SU-DHL-6 (cell line): Measurements from ENCODE around the gene SMIM31.

ENCODE experiments used
- H2AFZ ChIP-seq: fragments of 200-600 bp; sonication (generic); 2 replicates; pipeline ENCODE4 v1.6.1; 2014; ENCODE audit warnings: low read depth, mild to moderate bottlenecking, moderate library complexity, mixed read lengths, antibody characterized with exemption, low read length; ENCODE audit not compliant: severe bottlenecking
- H3F3A ChIP-seq: fragments of 200-600 bp; shearing (Covaris generic); 2 replicates; pipeline ENCODE4 v1.6.0; 2016; ENCODE audit warnings: antibody characterized with exemption, mild to moderate bottlenecking; ENCODE audit not compliant: insufficient read depth
- H3K27ac ChIP-seq: fragments of 200-600 bp; sonication (generic); 2 replicates; pipeline ENCODE4 v1.5.1; 2016; ENCODE audit warnings: low read depth, mild to moderate bottlenecking, low read length, moderate library complexity, mixed read lengths
- H3K27me3 ChIP-seq: fragments of 200-600 bp; sonication (generic), shearing (Covaris generic); 2 replicates; pipeline ENCODE4 v1.6.0; 2014; ENCODE audit warnings: mild to moderate bottlenecking, low read length
- H3K36me3 ChIP-seq: fragments of 200-600 bp; sonication (generic); 2 replicates; pipeline ENCODE4 v1.6.1; 2014; ENCODE audit warnings: mild to moderate bottlenecking, low read length, mixed read lengths
- H3K4me2 ChIP-seq: fragments of 300-600, 200-600 bp; shearing (Covaris generic), sonication (generic); 2 replicates; pipeline ENCODE4 v1.6.0; 2014; ENCODE audit warnings: low read length, low read depth, mild to moderate bottlenecking; ENCODE audit not compliant: poor library complexity, severe bottlenecking
- H3K4me3 ChIP-seq: fragments of 200-600 bp; sonication (generic); 2 replicates; pipeline ENCODE4 v1.5.1; 2014; ENCODE audit warnings: antibody characterized with exemption, low read length, mild to moderate bottlenecking, mixed read lengths; ENCODE audit not compliant: insufficient read depth, poor library complexity, severe bottlenecking
- H3K79me2 ChIP-seq: fragments of 200-600 bp; sonication (generic); 2 replicates; pipeline ENCODE4 v1.6.1; 2014; ENCODE audit warnings: mild to moderate bottlenecking, low read length, moderate library complexity; ENCODE audit not compliant: insufficient read depth
- H3K9ac ChIP-seq: fragments of 200-600 bp; sonication (generic); 2 replicates; pipeline ENCODE4 v1.7.0; 2014; ENCODE audit warnings: mild to moderate bottlenecking, low read length
- H3K9me2 ChIP-seq: fragments of 200-600 bp; sonication (generic); replicated peaks from 2 replicates; pipeline ENCODE4 v1.6.1; 2014; ENCODE audit warnings: low read length; ENCODE audit not compliant: insufficient read depth
- H3K9me3 ChIP-seq: fragments of 200-600 bp; sonication (generic); 2 replicates; pipeline ENCODE4 v1.6.1; 2014; ENCODE audit warnings: low read length, mixed read lengths; ENCODE audit not compliant: insufficient read depth
- H4K20me1 ChIP-seq: fragments of 200-600 bp; sonication (generic); 2 replicates; pipeline ENCODE4 v1.6.1; 2014; ENCODE audit warnings: low read depth, mild to moderate bottlenecking, antibody characterized with exemption, low read length, moderate library complexity, mixed read lengths
- EZH2phosphoT487 ChIP-seq: fragments of 200-600 bp; sonication (generic), shearing (Covaris generic); conservative IDR thresholded peaks from 2 replicates; pipeline ENCODE4 v1.6.1; 2018; ENCODE audit warnings: mild to moderate bottlenecking, antibody characterized with exemption, low read length, moderate library complexity, mixed read lengths
- TF ChIP-seq, protein P1 (sequence below): fragments of 200-600 bp; sonication (generic); IDR thresholded peaks from one replicate; pipeline ENCODE4 v1.5.1; 2017; ENCODE audit warnings: antibody characterized with exemption, mild to moderate bottlenecking, low read length, moderate library complexity; ENCODE audit not compliant: insufficient read depth, poor library complexity, severe bottlenecking

Gene SMIM31

DNA sequence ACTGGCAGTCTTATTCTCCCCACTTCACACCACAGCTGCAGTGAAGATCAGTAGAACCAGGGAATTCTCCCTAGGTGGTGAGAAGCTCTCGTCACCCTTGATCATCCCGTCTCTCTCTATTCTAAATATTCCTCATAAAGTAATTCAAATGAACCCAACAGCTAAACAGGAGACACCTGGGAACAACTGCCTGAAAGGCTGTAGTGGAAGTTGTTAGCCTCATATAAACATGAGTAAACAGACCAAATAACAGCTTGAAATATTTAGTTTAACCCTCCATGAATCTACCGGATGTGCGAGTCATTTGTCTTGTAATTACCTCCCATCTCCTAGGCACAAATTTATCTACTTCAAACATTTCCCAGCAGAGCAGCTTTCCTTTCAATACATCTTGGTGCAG, 92.6 kb downstream of the SMIM31 start:
- H3K4me3 ChIP-seq = no peak overlapping the region
- H3F3A ChIP-seq = no peaks in the 10 kb centered on the region
- H3K9me2 ChIP-seq = no peaks in the 10 kb centered on the region
- H3K4me2 ChIP-seq = no peak overlapping the region
- H3K79me2 ChIP-seq = no peaks in the 10 kb centered on the region
- H3K9ac ChIP-seq = no peak overlapping the region
- no peak for TF ChIP-seq EZH2phosphoT487
- TF ChIP-seq, protein P1, sequence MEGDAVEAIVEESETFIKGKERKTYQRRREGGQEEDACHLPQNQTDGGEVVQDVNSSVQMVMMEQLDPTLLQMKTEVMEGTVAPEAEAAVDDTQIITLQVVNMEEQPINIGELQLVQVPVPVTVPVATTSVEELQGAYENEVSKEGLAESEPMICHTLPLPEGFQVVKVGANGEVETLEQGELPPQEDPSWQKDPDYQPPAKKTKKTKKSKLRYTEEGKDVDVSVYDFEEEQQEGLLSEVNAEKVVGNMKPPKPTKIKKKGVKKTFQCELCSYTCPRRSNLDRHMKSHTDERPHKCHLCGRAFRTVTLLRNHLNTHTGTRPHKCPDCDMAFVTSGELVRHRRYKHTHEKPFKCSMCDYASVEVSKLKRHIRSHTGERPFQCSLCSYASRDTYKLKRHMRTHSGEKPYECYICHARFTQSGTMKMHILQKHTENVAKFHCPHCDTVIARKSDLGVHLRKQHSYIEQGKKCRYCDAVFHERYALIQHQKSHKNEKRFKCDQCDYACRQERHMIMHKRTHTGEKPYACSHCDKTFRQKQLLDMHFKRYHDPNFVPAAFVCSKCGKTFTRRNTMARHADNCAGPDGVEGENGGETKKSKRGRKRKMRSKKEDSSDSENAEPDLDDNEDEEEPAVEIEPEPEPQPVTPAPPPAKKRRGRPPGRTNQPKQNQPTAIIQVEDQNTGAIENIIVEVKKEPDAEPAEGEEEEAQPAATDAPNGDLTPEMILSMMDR = no peak
- H3K9me3 ChIP-seq = no peaks in the 10 kb centered on the region
- H3K27me3 ChIP-seq = no peaks in the 10 kb centered on the region
- H3K27ac ChIP-seq = no peak overlapping the region
- H2AFZ ChIP-seq = no peak overlapping the region
- no peaks in the 10 kb centered on the region for H3K36me3 ChIP-seq
- H4K20me1 ChIP-seq = no peaks in the 10 kb centered on the region

DNA sequence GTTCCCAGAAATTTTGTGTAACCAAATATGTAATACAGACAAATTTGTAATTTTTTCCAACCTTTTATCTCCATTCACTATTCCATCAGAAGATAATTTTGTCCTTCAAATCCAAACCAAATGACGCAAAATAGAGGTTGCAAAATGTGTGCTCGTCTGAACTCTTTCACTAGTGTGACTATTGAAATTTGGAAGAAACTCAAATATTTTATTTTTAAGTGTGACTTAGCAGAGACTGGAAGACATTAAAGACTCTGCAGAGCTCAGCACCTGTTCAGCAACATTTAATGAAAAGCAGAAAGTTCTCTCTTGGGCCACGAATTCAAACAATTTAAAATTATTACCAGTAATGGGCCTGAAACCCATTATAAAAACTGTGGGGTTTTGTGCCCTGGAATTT, 93.1 kb downstream of the SMIM31 start:
- TF ChIP-seq, protein P1 = no peak
- TF ChIP-seq EZH2phosphoT487 = no peak
- no peaks in the 10 kb centered on the region for H3K79me2 ChIP-seq
- no peak overlapping the region for H3K27ac ChIP-seq

DNA sequence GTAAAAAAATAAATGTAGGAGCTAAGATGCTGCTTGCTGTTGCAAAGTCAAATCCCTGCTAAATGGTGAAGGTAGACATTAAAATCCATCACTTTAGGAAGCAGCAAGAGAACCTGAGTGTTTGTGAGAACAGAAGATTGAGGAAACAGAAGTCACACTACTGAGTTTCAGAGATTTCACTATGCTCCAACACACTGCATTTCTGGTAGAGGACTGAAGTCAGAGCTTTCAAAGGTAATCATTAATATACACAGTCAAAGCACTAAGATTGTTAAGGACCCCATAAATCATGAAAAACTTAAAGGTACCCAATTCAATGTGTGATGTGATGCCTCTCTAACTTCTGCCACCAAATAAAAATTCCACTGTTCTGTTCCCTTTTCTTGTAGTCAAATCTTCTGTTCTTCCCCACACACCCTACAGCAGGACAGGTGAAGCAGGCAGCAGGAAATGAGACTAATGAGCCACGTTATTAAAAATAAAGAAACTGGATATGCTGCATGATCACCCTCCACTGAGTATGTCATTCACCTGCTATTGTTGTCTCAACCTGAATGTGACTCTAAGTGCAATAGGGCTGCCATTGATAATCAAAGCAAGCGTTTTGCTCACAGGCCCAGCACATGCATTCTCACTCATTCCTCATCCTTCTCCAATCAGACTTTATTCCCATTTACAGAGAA, 94.2 kb downstream of the SMIM31 start:
- H3K4me3 ChIP-seq = no peak overlapping the region
- no peaks in the 10 kb centered on the region for H3K9me3 ChIP-seq
- no peak overlapping the region for H3K4me2 ChIP-seq
- no peaks in the 10 kb centered on the region for H3K9me2 ChIP-seq
- H3K36me3 ChIP-seq = no peaks in the 10 kb centered on the region
- H4K20me1 ChIP-seq = no peaks in the 10 kb centered on the region
- no peak overlapping the region for H3K27ac ChIP-seq
- H3K9ac ChIP-seq = no peak overlapping the region
- TF ChIP-seq EZH2phosphoT487 = no peak
- TF ChIP-seq, protein P1 = no peak
- H2AFZ ChIP-seq = no peak overlapping the region
- H3K79me2 ChIP-seq = no peaks in the 10 kb centered on the region
- H3K27me3 ChIP-seq = no peaks in the 10 kb centered on the region
- H3F3A ChIP-seq = no peaks in the 10 kb centered on the region

More for the DNA sequence above, 93.1 kb downstream of the SMIM31 start:
- Histone ChIP-seq H3K36me3 (no peaks in the 10 kb centered on the region), H3F3A (no peaks in the 10 kb centered on the region), H3K4me2 (no peak overlapping the region), H2AFZ (no peak overlapping the region), H3K9me3 (no peaks in the 10 kb centered on the region), H4K20me1 (no peaks in the 10 kb centered on the region), H3K9me2 (no peaks in the 10 kb centered on the region), H3K4me3 (no peak overlapping the region), H3K9ac (no peak overlapping the region), H3K27me3 (no peaks in the 10 kb centered on the region)
